Measurements from ENCODE around the gene TMEM254.
"Not testable (repeated sequence)": the region's sequence is repeated elsewhere in the genome, so short reads cannot be mapped to it uniquely, and the experiment has no call there.

TMEM254 gene

DNA sequence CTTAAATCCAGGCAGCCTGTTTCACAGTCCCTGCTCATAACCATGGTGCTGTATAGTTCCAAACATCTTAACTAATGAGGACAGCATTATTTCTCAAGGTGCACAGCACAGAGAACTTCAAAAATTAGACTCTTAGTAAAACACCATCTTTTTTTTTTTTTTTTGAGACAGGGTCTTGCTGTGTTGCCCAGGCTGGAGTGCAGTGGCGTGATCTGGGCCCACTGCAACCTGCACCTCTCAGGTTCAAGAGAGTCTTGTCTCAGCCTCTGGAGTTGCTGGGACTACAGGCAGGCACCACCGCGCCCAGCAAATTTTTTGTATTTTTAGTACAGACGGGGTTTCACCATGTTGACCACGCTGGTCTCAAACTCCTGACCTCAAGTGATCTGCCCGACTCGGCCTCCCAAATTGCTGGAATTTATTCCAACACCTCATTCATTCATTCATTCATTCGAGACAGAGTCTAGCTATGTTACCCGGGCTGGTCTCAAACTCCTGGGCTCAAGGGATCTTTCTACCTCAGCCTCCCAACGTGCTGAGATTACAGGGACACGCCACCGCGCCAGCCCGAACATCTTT, 507 bp upstream of the TMEM254 start:
- no peak for DNase-seq

DNA sequence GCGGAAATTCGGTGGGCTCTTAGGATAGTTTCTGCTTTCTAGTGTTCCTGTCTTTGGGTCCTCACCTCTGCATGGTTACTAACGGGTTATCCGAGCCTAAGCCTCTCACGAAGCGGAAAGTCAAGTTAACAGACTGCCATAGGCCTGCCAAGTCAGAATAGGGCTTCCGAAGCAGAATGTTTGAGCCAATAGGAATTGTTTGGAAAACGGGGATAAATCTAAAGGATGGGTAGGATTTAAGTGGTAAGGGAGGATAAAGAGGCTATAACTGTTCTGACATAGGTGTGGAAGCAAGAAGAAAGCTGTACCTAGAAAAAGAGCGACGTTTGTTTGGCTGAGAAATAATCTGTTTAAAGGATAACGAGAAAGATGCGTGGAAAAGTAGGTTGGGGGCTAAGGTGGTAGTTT, 851 bp downstream of the TMEM254 start:
- no peak for DNase-seq

DNA sequence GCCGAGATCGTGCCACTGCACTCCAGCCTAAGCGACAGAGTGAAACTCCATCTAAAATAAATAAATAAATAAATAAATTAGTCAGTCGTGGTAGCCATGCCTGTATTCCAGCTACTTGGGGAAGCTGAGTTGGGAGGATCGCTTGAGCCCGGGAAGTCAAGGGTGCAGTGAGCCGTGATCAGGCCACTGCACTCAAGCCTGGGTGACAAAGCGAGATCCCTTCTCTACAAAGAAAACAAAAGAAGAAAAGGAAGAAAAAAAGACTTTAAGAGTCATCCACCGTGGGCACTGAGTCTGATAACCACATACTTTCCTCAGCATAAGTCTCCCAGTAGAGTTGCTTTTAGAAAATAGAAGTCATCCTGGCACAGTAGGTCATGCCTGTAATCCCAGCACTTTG, 2.6 kb downstream of the TMEM254 start:
- DNase-seq = no peak

DNA sequence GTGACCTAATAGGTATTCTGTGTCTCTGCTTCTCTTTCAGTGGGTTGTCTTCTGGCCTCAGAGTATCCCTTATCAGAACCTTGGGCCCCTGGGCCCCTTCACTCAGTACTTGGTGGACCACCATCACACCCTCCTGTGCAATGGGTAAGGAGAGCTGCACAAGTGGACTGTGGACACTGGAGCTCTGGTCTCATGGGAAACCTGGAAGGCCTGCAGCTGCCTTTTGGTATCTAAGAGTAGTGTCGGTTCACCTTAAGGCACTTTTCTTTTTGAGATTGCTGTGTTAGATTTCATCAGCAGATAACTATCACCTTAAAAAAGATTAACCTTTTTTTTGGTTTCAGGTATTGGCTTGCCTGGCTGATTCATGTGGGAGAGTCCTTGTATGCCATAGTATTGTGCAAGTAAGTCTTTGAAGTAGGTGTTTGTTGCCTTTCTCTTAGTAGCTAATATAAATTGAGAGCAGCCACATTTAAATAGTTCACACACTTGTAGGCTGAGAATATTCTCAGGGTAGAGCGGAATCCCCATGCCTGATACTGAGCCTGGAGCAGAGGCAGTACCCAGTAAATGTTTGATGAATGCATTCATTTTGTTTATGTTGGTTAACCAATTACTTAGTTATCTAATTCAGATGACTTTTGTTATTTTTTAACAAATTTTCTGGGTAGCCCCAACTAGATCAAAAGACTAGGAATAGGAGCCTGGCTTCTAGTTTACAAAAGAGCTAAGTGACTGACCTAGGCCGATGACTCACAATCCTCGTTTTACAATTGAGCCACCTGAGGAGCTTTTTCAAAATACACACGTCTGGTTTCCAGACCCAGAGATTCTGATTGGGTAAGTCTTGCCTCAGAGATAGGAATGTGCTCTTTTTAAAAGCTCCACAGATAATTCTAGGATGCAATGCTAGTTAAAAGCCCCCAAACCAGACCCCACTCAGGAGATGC, 3.6 kb downstream of the TMEM254 start:
- no peak for DNase-seq

DNA sequence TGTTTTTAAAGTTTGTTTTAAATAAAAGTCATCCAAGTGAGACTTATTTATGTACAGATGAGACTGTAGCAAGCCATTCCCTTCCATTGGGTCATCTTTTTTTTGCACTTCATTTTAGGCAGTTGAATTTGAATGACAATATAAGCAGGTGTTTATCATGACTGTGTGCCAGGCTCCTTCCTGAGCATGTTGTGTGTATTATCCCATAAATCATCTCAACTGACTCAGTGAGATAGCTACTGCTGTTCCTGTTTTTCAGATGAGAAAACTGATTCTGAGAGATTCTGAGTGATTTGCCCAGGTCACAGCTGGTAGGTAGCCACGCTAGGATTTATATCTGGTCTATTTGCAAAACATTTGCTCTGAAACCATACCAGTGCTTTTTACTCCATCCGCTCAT, 11.7 kb downstream of the TMEM254 start:
- no peak for DNase-seq

DNA sequence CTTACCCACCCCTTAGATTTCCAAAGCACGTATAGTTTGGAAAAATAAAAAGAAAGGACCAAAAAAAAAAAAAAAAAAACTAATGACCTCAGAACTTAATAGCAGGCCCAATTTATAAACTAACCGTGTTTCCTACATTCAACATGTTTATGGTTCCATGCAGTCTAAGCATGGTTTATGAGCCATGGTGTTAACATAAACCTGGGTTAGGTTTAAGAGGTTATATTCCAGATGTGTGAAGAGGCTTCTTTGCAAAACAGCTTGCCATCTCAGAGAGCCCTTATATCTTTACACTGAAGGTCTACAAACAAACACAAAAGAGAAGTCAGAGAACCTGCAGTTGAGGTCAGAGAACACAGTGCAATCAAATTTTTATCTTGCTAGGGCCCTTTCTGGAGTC, 15.8 kb downstream of the TMEM254 start:
- no peak for DNase-seq

DNA sequence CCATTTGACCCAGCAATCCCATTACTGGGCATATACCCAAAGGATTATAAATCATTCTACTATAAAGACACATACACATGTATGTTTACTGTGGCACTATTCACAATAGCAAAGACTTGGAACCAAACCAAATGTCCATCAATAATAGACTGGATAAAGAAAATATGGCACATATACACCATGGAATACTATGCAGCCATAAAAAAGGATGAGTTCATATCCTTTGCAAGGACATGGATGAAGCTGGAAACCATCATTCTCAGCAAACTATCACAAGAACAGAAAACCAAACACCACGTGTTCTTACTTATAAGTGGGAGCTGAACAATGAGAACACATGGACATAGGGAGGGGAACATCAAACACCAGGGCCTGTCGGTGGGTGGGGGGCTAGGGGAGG, 19.8 kb downstream of the TMEM254 start:
- not testable (repeated sequence) for DNase-seq

DNA sequence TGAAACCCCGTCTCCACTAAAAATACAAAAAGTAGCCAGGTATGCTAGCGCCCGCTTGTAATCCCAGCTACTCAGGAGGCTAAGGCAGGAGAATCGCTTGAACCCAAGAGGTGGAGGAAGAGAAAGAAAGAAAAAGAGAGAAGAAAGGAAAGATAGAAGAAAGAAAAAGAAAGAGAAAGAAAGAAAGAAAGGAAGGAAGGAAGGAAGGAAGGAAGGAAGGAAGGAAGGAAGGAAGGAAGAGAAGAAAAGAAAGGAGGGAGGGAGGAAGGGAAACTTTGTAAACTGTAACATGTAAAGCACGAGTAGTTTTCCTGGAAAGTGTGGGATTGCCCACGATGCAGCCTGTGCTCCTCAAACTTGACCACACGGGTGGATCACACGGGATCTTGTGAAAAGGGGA, 20.8 kb downstream of the TMEM254 start:
- not testable (repeated sequence) for DNase-seq

DNA sequence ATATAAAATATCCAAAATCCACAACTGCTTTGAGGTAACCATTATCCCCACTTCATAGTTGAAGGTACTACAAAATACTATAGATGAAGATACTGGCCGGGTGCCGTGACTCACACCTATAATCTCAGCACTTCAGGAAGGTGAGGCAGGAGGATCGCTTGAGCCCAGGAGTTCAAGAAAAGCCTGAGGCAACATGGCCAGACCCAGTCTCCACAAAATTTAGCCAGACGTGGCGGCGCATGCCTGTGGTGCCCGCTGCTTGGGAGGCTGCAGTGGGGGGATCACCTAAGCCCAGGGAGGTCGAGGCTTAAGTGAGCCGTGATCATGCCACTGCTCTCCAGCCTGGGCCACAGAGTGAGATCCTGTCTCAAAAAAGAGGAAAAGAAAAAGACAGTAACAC, 21.7 kb downstream of the TMEM254 start:
- DNase-seq = no peak

DNA sequence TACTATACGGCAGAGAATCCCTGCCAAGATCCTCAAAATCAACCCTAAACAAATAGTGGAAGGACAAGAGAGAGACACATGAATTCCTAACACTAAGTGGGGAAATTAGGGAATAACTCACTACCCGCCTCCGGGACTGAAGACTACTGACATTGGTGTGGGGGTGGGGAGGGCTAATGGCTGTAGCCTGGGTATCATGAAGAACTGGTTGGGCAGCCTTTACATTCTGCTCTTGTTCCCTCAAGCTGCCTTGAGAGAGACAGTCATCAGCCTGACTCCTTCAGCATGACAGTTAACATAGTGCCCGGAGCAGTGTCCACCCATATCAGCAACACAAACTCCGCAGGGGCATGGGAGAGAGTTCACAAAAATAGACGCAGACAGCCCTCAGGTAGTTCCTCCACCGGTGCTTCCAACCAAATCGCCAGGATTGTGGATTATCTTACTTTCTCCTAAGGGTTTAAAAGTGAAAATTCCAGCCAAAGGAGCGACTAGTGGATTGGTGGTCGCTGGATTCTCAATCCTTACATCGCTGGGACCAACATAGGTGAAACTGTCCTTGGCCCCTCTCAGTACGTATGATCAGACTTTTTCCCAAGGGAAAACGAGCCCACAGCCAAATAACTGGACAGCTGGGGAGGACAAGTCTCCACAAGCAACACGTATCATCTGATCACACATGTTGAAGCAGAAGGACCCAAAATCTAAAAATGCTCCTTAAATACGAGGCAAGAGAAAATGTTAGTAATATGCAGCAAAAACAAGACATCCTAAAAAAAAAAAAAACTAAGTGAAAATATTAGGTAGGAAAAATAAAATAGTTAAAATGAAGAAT, 22.6 kb downstream of the TMEM254 start:
- DNase-seq = no peak

DNA sequence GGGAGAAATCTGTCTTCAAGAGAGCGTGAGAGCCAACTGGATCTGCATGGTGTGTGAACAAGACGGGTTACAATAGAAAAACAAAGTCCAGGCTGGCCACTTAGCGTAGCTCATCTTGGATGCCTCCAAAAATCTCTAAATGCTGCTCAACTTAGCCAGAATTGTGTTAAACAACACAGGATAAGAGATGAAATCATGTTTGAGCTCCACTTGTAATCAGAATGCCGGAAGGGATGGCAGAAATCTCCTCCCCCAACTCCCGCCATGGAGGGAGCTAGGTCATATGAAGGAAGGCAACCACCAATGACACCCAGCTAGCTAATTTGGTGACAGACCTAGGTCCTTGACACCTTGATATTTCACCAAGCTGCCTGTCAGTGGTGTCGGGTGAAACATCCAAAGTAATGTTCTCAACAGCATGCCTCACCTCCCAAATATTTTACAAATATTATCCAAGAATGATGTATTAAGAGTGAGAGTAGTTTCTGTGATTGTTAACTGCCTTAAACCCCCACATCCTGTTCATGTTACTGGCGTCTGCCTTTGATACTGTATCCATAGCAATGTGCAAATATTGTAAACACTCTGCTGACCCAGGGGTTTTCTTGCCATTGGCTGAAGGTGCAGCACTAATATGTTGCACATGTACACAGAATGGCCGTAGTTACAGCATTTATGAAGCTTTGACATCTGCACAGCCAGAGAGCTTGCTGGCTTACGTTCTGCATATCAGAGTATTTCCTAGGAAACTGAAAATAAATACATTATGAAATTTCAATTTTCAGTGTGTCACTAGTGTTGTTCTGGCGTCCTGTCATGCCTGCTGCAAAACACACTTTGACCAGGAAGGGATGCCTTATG, 25.8 kb downstream of the TMEM254 start:
- no peak for DNase-seq

DNA sequence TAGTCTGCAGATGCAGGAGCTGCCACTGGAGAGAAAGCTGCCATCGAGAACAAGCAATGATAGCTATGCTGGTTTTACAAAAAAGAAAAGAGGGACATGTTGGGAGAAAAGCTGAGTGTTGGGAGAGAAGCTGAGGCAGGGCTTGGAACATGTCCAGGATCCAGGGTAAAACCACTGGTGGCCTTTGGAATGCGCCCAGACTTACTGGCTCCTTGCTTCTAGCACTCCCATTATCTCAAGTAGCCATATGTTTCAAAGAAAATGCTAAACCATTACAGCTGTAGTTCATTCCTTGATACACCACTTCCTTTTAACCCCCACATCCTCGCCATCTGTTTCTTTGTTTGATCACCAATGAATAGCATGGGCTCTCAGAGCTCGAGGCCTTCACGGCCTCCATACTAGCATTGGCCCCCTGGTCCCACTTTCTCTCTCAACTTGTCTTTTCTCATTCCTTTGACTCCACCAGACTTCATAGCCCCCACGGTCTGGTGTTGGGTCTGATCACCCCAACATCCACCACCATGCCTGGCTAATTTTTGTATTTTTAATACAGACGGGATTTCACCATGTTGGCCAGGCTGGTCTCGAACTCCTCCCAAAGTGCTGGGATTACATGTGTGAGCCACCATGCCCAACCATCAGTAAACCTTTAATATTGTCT, 30.2 kb downstream of the TMEM254 start:
- no peak for DNase-seq

DNA sequence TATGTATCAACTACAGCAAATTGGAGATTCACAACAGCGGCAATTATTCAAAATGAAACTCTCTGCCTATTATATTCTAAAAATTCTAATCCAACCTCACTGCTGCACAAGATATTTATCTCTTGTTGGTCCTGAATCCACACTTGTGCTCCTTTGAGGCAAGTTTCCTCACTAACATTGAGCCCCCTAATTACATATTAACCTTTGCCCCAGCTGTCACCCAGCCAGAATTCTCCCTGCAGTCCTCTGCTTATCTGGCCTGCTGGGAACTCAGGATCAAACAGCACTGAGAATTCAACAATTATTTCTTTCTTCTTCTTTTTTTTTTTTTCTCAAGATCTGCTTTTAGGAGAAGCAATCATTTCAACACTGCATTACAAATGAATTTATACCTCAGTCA, 32.5 kb downstream of the TMEM254 start:
- DNase-seq = no peak

DNA sequence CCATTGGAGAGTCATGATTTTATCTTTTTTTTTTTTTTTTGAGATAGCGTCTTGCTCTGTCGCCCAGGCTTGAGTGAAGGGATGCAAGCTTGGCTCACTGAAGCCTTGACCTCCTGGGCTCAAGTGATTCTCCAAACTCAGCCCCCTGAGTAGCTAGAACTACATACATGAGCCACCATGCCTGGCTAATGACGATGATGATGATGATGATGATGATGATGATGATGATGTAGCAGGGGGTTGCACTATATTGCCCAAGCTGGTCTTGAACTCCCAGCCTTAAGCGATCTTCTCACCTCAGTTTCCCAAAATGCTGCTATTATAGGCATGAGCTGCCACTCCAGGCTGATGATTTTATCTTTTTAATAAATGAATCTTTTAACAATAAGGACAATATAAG, 40.2 kb downstream of the TMEM254 start:
- DNase-seq = no peak

DNA sequence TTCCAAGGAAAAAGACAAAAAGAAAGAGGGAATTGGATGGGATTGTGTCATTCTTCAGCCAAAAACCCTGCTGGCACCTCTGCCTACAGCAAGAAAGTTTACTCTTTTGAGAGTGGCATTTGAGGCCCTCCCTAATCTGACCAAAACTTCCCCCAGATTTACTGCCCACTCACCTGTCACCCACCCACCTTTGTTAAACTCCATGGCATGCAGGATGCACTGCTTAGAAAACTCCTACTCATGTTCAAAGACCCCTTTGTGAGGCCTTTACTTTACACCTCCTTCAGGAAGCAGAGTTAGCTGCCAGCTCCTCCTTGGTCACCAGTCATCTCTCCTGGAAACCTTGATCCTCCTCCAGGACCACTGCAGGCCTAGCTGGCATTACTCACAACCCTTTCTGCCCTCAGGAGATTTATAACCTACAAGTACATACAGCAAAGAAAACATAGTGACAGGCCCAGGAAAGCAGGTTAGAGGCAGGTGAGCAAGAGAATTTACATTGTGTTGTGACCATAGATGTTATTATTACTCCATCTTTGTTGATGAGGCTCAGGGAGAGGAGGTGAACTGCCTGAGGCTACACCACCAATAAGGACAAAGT, 43.7 kb downstream of the TMEM254 start:
- no peak for DNase-seq

DNA sequence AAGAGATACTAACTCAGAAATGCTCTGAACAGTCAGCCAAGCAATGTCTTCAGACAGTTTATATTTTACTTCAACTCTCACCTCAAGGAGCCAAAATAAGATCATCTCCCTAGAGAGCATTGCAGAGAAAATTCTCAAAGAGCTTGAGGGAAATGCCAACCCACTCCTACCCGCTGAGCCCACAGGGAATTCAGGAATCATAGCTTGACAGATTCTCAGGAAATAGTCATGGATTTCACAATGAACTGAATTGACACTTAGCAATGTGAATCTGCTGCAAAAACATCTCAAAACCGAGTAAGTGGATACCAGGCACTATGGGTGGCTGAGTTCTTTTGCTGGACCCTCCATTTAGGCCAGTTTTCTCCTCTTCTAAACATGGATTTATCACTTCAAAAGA, 44.3 kb downstream of the TMEM254 start:
- no peak for DNase-seq

DNA sequence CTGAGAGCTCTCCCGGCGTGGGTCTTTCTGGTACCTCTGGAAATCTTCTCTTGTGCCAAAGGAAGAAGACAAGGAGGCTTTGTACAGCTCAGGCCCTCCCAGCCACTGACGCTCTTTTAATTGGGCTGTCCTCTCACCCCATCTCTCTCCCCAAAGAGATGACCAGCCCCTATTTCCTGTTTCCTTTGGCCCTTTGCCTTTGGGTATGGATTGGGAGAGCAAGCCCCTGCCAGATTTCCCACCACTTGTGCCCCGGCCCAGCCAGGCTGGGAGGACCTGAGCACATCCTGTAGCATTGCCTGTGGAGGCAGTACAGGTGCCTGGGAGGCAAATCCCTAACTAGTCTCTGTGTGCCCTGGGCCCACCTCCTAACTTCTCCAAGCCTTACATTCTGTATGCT, 48.4 kb downstream of the TMEM254 start:
- DNase-seq = no peak

DNA sequence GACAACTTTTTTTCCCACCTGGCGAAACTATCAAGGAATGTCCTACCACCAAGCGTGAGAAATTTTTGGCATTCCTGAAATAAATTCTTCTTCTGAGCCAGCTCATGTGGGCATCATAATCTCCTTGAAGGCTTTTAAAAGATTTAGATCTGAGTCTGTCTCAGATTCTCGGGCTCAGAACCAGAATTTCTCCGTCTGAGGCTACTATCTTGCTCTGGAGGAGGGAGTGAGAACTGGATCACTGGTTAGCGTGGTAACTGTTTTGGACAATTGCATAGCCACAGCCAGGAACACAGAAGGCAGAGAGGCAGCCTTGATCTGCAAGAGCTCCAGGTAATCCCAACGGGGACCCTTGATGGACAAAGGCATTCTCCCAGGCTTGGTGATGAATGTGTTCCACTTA, 53.0 kb downstream of the TMEM254 start:
- DNase-seq = no peak

DNA sequence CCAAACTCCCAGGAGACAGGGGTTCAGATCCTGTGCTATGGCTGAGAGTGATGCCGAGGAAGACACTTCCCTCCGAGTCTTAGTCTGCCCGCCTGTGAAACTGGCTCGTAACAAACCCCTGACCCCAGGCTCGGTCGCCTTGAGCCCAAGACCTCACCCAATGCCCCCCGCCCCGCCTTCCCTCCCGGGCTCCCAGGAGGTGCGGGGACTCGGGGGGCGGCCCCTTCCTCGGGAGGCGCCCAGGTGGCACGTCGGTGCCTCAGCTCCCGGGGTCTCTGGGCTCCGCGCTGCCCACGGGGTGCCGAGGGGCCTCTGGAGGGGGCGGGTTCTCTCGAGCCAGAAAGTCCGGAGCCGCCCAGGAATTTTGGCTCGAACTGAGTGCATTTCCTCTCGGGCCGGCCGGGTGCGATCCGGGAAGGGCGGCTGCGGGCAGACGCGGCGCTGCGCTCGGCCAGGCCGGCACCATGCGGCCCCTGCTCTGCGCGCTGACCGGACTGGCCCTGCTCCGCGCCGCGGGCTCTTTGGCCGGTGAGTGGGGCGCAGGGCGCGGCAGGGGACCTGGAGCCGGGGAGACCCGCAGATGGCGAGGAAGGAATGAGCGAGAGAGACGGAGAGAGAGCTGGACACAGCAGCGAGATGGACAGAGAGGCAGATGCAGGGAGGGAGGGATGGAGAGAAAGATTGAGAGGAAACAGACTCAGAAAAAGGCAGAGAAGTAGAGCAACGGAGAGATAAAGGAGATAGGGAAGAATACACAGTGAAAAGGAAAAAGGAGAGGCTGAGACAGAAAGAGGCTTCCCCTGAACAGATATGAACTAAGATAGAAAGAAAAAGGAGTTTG, 54.1 kb downstream of the TMEM254 start, which contains the start of gene PLAC9:
Gene PLAC9 (plus strand): TSS at position 432 of the 841 bp plus-strand sequence. CDS start 33 bp downstream, at position 465.
- DNase-seq = no peak

DNA sequence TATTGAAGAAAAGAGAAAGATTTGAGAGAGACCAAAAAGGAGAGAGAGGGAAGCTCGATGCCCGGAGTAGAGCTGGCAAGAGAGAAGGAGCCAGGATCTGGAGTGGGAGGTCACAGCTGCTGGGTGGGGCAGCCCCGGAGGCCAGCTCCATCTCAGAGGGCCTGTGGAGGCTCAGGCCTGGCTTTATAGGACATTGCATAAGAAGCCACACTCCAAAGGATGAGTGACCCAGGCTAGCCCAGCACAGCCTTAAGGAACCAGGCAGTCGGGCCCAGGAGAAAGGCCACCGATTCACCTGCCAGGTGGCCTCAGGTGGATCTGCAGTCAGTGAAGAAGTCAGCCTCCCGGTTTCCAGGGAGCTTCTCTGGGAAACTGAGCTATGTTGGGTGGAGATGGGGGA, 54.7 kb downstream of the TMEM254 start:
- DNase-seq = no peak
